ENCODE results near the gene NUCKS1. TPM values are rescaled to one million over a fixed set of nuclear protein-coding genes. Genes with fewer than 3 reads are reported as not detected.

The NUCKS1 gene
- total RNA-seq, 1 experiment from 2014 or later = 427 TPM

GRCh38 chr1:205770618-205771017, 20.6 kb upstream of the NUCKS1 start:
- Histone ChIP-seq H3K4me1 (ENCODE audit: insufficient read depth, low read length) (no peaks in the 10 kb centered on the region), H3K9ac (ENCODE audit: extremely low read depth, insufficient read length, low read length) (no peak overlapping the region), H3K79me1 (ENCODE audit: insufficient read depth, low read depth, low read length, poor library complexity, severe bottlenecking) (no peaks in the 10 kb centered on the region), H3K18ac (ENCODE audit: insufficient read length, low read depth, low read length) (no peak overlapping the region), H3K23me2 (ENCODE audit: insufficient read length, low read depth, low read length, poor library complexity, severe bottlenecking) (peaks cover 6% of the 10 kb centered on the region), H3K79me2 (ENCODE audit: insufficient read depth, low read length) (no peaks in the 10 kb centered on the region), H2BK12ac (ENCODE audit: insufficient read length, low read depth, low read length) (no peak overlapping the region), H3K27me3 (ENCODE audit: insufficient read depth, low read length) (peaks cover 3% of the 10 kb centered on the region; the same call in 1 of the 2 replicates), H2BK20ac (ENCODE audit: low read depth, low read length, poor library complexity, severe bottlenecking) (no peak overlapping the region), H2AK5ac (ENCODE audit: insufficient read length, low read length) (no peak overlapping the region), H3K23ac (ENCODE audit: insufficient read length, low read depth, low read length) (no peak overlapping the region), H4K20me1 (ENCODE audit: control insufficient read depth, insufficient read depth, insufficient read length) (no peaks in the 10 kb centered on the region), H3K4ac (ENCODE audit: low read depth, low read length) (no peak overlapping the region), H2BK15ac (ENCODE audit: low read depth, low read length) (no peak overlapping the region), H4K91ac (ENCODE audit: insufficient read length, low read depth, low read length) (no peak overlapping the region), H2BK120ac (ENCODE audit: low read depth, low read length, poor library complexity, severe bottlenecking) (no peak overlapping the region), H3K9me3 (ENCODE audit: control insufficient read depth, low read depth, low read length) (no peaks in the 10 kb centered on the region), H3K56ac (ENCODE audit: insufficient read length, low read depth, low read length) (no peak overlapping the region), H4K8ac (replicated peaks; ENCODE audit: insufficient read length, low read depth, low read length) (no peak overlapping the region), H2AFZ (ENCODE audit: low read length) (no peak overlapping the region), H3K4me2 (ENCODE audit: insufficient read depth, insufficient read length, low read length) (no peak overlapping the region), H3K14ac (ENCODE audit: insufficient read depth, low read length) (no peak overlapping the region), H2BK5ac (ENCODE audit: insufficient read length, low read length) (no peak overlapping the region), H3T11ph (ENCODE audit: low read length) (no peak overlapping the region), H4K5ac (ENCODE audit: insufficient read length, low read depth, low read length) (no peak overlapping the region), H3K27ac (ENCODE audit: insufficient read length, low read depth, low read length) (no peak overlapping the region)
- no peak for TF ChIP-seq CTCF (conservative IDR thresholded peaks at IDR 0.05)
- peaks cover 0 to 4% (median 3%) of the 10 kb centered on the region in 3 experiments; a peak in 3 of 7 replicates for H3K36me3 Mint-ChIP-seq (ENCODE audit: insufficient read depth in 1 of 3, low read depth in 3 of 3)
- H3K4me1 Mint-ChIP-seq = peaks cover 17 to 25% of the 10 kb centered on the region in 2 experiments
- peaks cover 4 to 5% of the 10 kb centered on the region in 2 experiments; a peak in 2 of 5 replicates for H3K9me3 Mint-ChIP-seq
- no peak for DNase-seq
- H3K27ac Mint-ChIP-seq = no peak overlapping the region
- WGBS (ENCODE audit: extremely low coverage, insufficient read length, low lambda C conversion rate) = no CpG with 5 or more reads among the region's 4 CpGs
- no peak overlapping the region for H3K4me3 Mint-ChIP-seq
- H3K27me3 Mint-ChIP-seq (ENCODE audit: low read depth) = peaks cover 39% of the 10 kb centered on the region

Measured in H9 (cell line).